Esophagus muscularis mucosa (tissue), 4 donors: ENCODE data around the gene MAP3K15. TPM values are rescaled to one million over a fixed set of nuclear protein-coding genes. Genes with fewer than 3 reads are reported as not detected.
"Not testable (repeated sequence)": the region's sequence is repeated elsewhere in the genome, so short reads cannot be mapped to it uniquely, and the experiment has no call there.

ENCODE experiments used
- DNase-seq: peaks from one replicate; pipeline ENCODE4 v3.0.0-alpha.2; 2017; ENCODE audit errors: extremely low spot score
- H3K27ac ChIP-seq, 4 donors: fragments of 200-600 bp; sonication (generic); replicated peaks in 1 of 4; 1 replicate in 3 of 4; 2 replicates in 1 of 4; pipeline ENCODE4 v1.5.1; 2016 to 2019; ENCODE audit warnings: mild to moderate bottlenecking in 1 of 4
- H3K27me3 ChIP-seq, 4 donors: fragments of 200-600 bp; sonication (generic); one replicate each; pipeline versions ENCODE4 v1.5.1 to v1.6.0; 2016 to 2019
- H3K36me3 ChIP-seq, 4 donors: fragments of 200-600 bp; sonication (generic); one replicate each; pipeline ENCODE4 v1.5.1; 2016 to 2019
- H3K4me1 ChIP-seq, 4 donors: fragments of 200-600 bp; sonication (generic); one replicate each; pipeline ENCODE4 v1.5.1; 2016 to 2019
- H3K4me3 ChIP-seq, 4 donors: fragments of 200-600 bp; sonication (generic); 1 replicate in 2 of 4; 2 replicates in 2 of 4; pipeline ENCODE4 v1.5.1; 2016 to 2019; ENCODE audit warnings: mild to moderate bottlenecking in 4 of 4, moderate library complexity in 1 of 4
- H3K9me3 ChIP-seq, 4 donors: fragments of 200-600 bp; sonication (generic); 1 replicate in 3 of 4; 2 replicates in 1 of 4; pipeline ENCODE4 v1.5.1; 2016 to 2019
- EP300 ChIP-seq: sonication (generic); formaldehyde crosslinking; IDR thresholded peaks from one replicate; pipeline ENCODE4 v1.6.1; 2017; ENCODE audit warnings: antibody characterized with exemption
- POLR2A ChIP-seq: fragments of 450-650 bp; IDR thresholded peaks from one replicate; pipeline ENCODE4 v1.6.1; 2017; ENCODE audit warnings: antibody characterized with exemption, moderate library complexity, mild to moderate bottlenecking, low read depth
- POLR2AphosphoS5 ChIP-seq, 2 donors: sonication (generic); formaldehyde crosslinking; IDR thresholded peaks; one replicate each; pipeline ENCODE4 v1.6.1; 2017; ENCODE audit warnings: antibody characterized with exemption in 2 of 2
- WGBS: methylation state at CpG from one replicate; pipeline ENCODE4 v1.1.5; 2018; 5-methylcytosine and 5-hydroxymethylcytosine counted together
- intact Hi-C: fragments of 100-400 bp; cut with DNase I; formaldehyde crosslinking; loops from one replicate; pipeline ENCODE4 v1.15.1; 2023
- total RNA-seq, 4 donors: library from RNA; depleted of rRNA; stranded (reverse); fragments of >200 nt; gene quantifications; one replicate each; pipeline versions ENCODE4 v1.1.0 to v1.2.1, GENCODE V29; 2016
- TF ChIP-seq, protein P1 (sequence below), 3 experiments: fragments of 200-600 bp in 2 of 3; fragments of 450-650 bp in 1 of 3; sonication (generic) in 2 of 3; IDR thresholded peaks; one replicate each; pipeline ENCODE4 v1.5.1; 2017 to 2019; ENCODE audit warnings: antibody characterized with exemption in 3 of 3, mild to moderate bottlenecking in 2 of 3, moderate library complexity in 1 of 3

MAP3K15 gene
- total RNA-seq, 4 donors from 2014 or later, result 0.13 to 0.33 TPM; not detected in 2

DNA sequence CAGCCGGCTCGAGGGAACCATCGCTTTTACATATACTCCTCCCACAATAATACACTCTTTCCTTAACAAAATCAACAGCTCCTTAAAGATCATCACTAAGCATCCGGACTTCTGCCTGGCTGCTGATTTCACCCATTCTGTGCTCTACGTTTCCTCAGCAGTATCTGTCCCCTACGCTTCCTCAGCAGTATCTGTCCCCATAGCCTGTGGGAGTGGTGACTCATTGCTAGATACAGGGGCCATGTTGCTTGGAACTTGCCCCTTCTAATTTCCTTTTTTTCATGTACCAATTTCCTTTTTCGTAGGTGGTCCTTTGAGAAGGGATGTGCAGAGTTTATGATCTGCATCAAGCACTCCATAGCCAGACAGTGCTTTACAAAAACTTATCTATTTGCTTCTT is 18.6 kb downstream of the MAP3K15 start:
- intact Hi-C loops, result no loop called here
- WGBS, result 86% methylated on average over 7 of the region's 7 CpGs
- H3K36me3 ChIP-seq, result no peaks in the 10 kb centered on the region
- H3K9me3 ChIP-seq, result no peaks in the 10 kb centered on the region
- H3K4me3 ChIP-seq, result no peak overlapping the region
- no peak for TF ChIP-seq POLR2A
- no peak for TF ChIP-seq POLR2AphosphoS5 (IDR thresholded peaks at IDR 0.05)
- TF ChIP-seq, protein P1, sequence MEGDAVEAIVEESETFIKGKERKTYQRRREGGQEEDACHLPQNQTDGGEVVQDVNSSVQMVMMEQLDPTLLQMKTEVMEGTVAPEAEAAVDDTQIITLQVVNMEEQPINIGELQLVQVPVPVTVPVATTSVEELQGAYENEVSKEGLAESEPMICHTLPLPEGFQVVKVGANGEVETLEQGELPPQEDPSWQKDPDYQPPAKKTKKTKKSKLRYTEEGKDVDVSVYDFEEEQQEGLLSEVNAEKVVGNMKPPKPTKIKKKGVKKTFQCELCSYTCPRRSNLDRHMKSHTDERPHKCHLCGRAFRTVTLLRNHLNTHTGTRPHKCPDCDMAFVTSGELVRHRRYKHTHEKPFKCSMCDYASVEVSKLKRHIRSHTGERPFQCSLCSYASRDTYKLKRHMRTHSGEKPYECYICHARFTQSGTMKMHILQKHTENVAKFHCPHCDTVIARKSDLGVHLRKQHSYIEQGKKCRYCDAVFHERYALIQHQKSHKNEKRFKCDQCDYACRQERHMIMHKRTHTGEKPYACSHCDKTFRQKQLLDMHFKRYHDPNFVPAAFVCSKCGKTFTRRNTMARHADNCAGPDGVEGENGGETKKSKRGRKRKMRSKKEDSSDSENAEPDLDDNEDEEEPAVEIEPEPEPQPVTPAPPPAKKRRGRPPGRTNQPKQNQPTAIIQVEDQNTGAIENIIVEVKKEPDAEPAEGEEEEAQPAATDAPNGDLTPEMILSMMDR (IDR thresholded peaks at IDR 0.05), result no peak
- TF ChIP-seq EP300, result no peak
- H3K4me1 ChIP-seq, result no peaks in the 10 kb centered on the region
- DNase-seq, result no peak
- H3K27me3 ChIP-seq, result no peaks in the 10 kb centered on the region
- no peak overlapping the region for H3K27ac ChIP-seq

DNA sequence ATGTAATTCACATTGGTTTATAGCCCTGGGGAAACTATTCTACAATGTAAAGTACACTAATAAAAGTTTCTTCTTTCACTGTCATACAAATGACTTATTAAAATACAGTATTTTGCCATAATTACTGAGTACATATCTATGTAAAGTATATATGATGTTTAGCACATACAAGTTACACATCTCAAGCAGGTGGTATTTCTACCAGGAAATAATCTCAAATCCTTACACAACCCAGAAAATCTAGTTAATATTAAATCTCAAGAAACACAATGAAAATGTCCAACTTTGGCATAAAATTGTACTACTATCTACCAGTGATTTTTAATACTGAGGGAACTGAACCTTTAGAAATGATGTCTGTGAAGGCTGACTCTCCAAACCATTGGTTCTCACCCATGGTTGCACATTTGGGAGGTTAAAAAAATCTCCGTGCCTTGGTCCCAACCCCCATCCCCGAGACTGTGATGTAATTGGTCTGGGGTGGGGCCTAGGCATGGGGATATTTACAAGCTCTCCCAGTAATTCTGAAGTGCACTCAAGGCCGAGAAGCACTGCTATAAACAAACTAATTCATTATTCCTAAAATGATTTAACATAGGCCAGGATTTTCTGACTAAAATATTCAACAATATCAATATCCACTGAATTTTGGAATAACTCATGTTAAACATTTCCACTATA is 27.6 kb downstream of the MAP3K15 start:
- WGBS, result 65% methylated on average over 3 of the region's 3 CpGs
- no peaks in the 10 kb centered on the region for H3K27me3 ChIP-seq
- TF ChIP-seq, protein P1 (IDR thresholded peaks at IDR 0.05), result no peak
- no peak overlapping the region for H3K27ac ChIP-seq
- no peak for DNase-seq
- no peak overlapping the region for H3K4me3 ChIP-seq
- no peaks in the 10 kb centered on the region for H3K4me1 ChIP-seq
- H3K9me3 ChIP-seq, result no peaks in the 10 kb centered on the region
- intact Hi-C loops, result no loop called here
- no peaks in the 10 kb centered on the region for H3K36me3 ChIP-seq

DNA sequence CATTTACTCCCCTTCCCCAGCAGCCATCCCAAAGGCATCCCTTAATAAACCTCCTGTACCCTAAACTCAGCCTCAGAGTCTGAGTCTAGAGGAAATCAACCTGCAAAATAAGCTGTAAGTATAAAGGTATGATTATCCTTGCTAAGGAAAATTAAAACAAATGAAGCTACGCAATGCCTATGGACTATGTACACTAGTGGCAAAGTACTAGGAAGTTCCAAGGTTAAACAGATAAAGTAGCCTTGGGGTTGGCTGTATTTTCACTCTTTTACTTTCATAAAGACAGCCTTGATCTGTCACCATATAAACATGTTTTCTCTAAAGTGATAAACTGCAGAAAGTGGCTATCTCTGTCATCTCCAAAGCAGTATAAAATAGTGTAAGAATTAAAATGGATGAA is 35.9 kb downstream of the MAP3K15 start:
- WGBS, result 70% methylated on average over 1 of the region's 1 CpG
- Histone ChIP-seq H3K27me3 (no peaks in the 10 kb centered on the region), H3K4me3 (no peak overlapping the region), H3K4me1 (no peaks in the 10 kb centered on the region), H3K27ac (no peak overlapping the region), H3K9me3 (no peaks in the 10 kb centered on the region), H3K36me3 (no peaks in the 10 kb centered on the region)
- TF ChIP-seq POLR2AphosphoS5 (IDR thresholded peaks at IDR 0.05) (no peak), POLR2A (no peak), EP300 (no peak)
- TF ChIP-seq, protein P1 (IDR thresholded peaks at IDR 0.05), result no peak
- intact Hi-C loops, result no loop called here
- DNase-seq, result no peak

DNA sequence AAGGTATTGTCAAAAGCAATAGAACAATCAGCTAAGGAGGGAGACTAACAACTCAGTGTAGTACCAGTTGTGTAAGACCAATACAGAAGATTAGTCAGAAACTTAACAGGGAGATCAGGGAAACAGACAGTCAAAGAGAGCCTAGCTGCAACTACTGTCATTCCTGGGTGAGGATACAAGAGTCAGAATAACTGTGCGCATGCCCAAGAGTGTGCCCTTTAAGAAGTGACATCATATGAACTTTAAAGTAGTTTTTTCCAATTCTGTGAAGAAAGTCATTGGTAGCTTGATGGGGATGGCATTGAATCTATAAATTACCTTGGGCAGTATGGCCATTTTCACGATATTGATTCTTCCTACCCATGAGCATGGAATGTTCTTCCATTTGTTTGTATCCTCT is 46.9 kb downstream of the MAP3K15 start:
- H3K4me3 ChIP-seq, H3K27me3 ChIP-seq, DNase-seq, H3K36me3 ChIP-seq, H3K4me1 ChIP-seq, intact Hi-C loops, H3K27ac ChIP-seq: not testable (repeated sequence)
- peaks cover 0 to 10% (median 0%) of the 10 kb centered on the region in 4 donors for H3K9me3 ChIP-seq
- WGBS, result 86% methylated on average over 2 of the region's 2 CpGs

DNA sequence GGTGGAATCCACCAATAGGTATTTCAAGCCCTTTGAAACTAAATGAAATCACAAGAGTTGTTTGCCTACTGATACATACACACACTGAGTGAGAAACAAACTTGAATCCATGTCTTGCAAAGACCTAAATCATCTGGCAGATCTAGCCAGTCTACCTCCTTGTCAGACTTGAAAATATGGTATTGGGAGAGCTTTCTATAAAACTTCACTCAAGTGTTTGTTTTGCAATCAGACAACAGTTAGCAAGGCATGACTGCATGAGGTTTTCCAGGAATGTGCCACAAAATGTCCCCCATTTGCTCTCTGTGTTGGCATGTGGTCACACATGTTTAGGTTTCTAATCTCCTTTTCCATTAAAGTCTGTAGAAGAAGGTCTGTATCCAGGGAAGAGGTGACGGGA is 52.4 kb downstream of the MAP3K15 start:
- Histone ChIP-seq H3K36me3 (no peaks in the 10 kb centered on the region), H3K9me3 (no peaks in the 10 kb centered on the region), H3K27ac (no peak overlapping the region), H3K4me1 (no peaks in the 10 kb centered on the region), H3K4me3 (no peak overlapping the region), H3K27me3 (no peaks in the 10 kb centered on the region)
- no peak for DNase-seq
- intact Hi-C loops, result no loop called here
- no peak for TF ChIP-seq POLR2AphosphoS5 (IDR thresholded peaks at IDR 0.05)
- no peak for TF ChIP-seq POLR2A
- TF ChIP-seq EP300, result no peak
- TF ChIP-seq, protein P1 (IDR thresholded peaks at IDR 0.05), result no peak
- WGBS, result 88% methylated on average over 1 of the region's 1 CpG
